H1 (cell line): Measurements from ENCODE around the gene GRIK1.

Experiments used
- BCL11A ChIP-seq, 2 experiments: IDR thresholded peaks; one replicate each; pipeline ENCODE4 v1.6.1; 2011; ENCODE audit warnings: low read depth in 2 of 2, low read length in 2 of 2, mild to moderate bottlenecking in 2 of 2
- CTCF ChIP-seq, 3 experiments: IDR thresholded peaks; 1 replicate in 2 of 3; 2 replicates in 1 of 3; pipeline versions ENCODE4 v1.5.1 to v1.6.1; 2011; ENCODE audit warnings: low read length in 3 of 3, mild to moderate bottlenecking in 3 of 3, inconsistent platforms in 2 of 3, low read depth in 1 of 3, moderate library complexity in 1 of 3; ENCODE audit not compliant: insufficient read depth in 1 of 3; ENCODE audit errors: control extremely low read depth in 1 of 3
- EGR1 ChIP-seq: IDR thresholded peaks from 2 replicates; pipeline ENCODE4 v1.6.1; 2011; ENCODE audit warnings: low read depth, low read length, borderline replicate concordance
- EP300 ChIP-seq, 2 experiments: IDR thresholded peaks; 1 replicate in 1 of 2; 2 replicates in 1 of 2; pipeline ENCODE4 v1.6.1; 2011 to 2012; ENCODE audit warnings: low read depth in 2 of 2, low read length in 2 of 2, mild to moderate bottlenecking in 2 of 2, borderline replicate concordance in 1 of 2, inconsistent platforms in 1 of 2, moderate library complexity in 1 of 2
- GTF2F1 ChIP-seq: IDR thresholded peaks from 2 replicates; pipeline ENCODE4 v1.6.1; 2012; ENCODE audit warnings: low read depth, low read length, improper control_type of control experiment, borderline replicate concordance
- POLR2AphosphoS5 ChIP-seq: IDR thresholded peaks from 2 replicates; pipeline ENCODE4 v1.6.1; 2011; ENCODE audit warnings: low read depth, low read length
- TAF1 ChIP-seq: IDR thresholded peaks from 2 replicates; pipeline ENCODE4 v1.6.1; 2011; ENCODE audit warnings: mild to moderate bottlenecking, low read depth, low read length

DNA sequence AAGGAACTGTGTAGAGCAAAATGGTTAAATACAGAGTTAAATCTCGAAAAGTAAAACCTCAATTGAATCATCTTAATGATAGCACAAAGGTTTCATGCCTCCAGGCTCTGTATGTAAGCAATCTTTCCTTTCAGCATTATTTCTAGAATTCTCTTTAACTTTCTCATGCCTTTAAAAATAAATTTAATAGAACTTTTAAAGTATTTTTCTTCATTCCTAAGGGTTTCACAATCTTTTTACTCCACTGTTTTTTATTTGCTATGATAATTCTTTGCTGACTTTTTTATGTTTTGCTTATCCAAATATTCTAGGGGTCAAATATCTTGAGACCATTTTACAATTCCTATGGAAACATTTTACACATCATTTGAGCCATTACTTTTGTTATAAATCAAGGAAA, 353.1 kb downstream of the GRIK1 start:
- TF ChIP-seq CTCF (IDR thresholded peaks at IDR 0.05; ENCODE audit: control extremely low read depth in 1 of 3, insufficient read depth in 1 of 3, low read depth in 1 of 3, low read length in 3 of 3) (no peak), POLR2AphosphoS5 (no peak), EP300 (IDR thresholded peaks at IDR 0.05; ENCODE audit: borderline replicate concordance in 1 of 2, low read depth in 2 of 2, low read length in 2 of 2) (no peak), BCL11A (IDR thresholded peaks at IDR 0.05; ENCODE audit: low read depth in 2 of 2, low read length in 2 of 2) (no peak), EGR1 (no peak), GTF2F1 (no peak), TAF1 (no peak)
